Keratinocyte (primary cell): Measurements from ENCODE around the gene DVL2.

Experiments used
- EZH2 ChIP-seq: IDR thresholded peaks from one replicate; pipeline ENCODE4 v1.6.1; 2012; ENCODE audit warnings: inconsistent platforms, mild to moderate bottlenecking, low read length, moderate library complexity
- TF ChIP-seq, protein P1 (sequence below), 3 experiments: IDR thresholded peaks in 1 of 3; conservative IDR thresholded peaks in 1 of 3; optimal IDR thresholded peaks in 1 of 3; 2 replicates in 2 of 3; 3 replicates in 1 of 3; pipeline versions ENCODE3 to v1.5.1; 2011; ENCODE audit warnings: low read length in 3 of 3, mild to moderate bottlenecking in 3 of 3, moderate library complexity in 2 of 3, control low read depth in 1 of 3, inconsistent platforms in 1 of 3; ENCODE audit not compliant: insufficient read depth in 2 of 3; ENCODE audit errors: extremely low read depth in 1 of 3

DNA sequence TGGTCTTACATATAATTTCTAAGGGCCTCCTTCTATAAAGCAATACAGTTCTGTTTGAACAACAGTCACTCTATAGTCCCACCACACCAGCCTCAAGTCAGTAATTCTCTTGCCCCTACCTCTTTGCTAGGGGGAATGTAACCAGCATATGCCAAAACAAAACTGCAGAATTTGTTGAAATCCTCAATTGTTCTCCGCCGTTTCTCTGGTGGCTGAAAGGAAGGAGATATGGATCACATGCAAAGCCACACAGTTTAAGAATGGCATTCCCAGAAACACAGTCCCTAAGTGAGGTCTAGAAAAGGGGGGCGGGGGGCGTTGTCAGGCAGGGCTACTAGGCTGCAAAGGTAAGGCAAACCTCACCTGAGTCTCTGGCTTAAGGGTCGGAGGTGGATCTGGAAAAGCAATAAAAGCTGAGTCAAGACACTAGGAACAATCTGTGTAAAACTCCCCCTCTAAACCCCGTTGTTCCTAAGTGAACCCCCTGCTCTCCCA lies 3.0 kb upstream of the DVL2 start:
- TF ChIP-seq, protein P1, sequence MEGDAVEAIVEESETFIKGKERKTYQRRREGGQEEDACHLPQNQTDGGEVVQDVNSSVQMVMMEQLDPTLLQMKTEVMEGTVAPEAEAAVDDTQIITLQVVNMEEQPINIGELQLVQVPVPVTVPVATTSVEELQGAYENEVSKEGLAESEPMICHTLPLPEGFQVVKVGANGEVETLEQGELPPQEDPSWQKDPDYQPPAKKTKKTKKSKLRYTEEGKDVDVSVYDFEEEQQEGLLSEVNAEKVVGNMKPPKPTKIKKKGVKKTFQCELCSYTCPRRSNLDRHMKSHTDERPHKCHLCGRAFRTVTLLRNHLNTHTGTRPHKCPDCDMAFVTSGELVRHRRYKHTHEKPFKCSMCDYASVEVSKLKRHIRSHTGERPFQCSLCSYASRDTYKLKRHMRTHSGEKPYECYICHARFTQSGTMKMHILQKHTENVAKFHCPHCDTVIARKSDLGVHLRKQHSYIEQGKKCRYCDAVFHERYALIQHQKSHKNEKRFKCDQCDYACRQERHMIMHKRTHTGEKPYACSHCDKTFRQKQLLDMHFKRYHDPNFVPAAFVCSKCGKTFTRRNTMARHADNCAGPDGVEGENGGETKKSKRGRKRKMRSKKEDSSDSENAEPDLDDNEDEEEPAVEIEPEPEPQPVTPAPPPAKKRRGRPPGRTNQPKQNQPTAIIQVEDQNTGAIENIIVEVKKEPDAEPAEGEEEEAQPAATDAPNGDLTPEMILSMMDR (optimal IDR thresholded peaks at IDR 0.05 in 1 of 3, IDR thresholded peaks at IDR 0.05 in 1 of 3, conservative IDR thresholded peaks at IDR 0.05 in 1 of 3; ENCODE audit: extremely low read depth in 1 of 3, insufficient read depth in 2 of 3, low read length in 3 of 3) = no peak
- no peak for TF ChIP-seq EZH2
